ENCODE data around the gene TUFM.
A peak's percentile ranks its signal among the peaks of the same experiment; 100 is the strongest.
"Not testable (repeated sequence)": the region's sequence is repeated elsewhere in the genome, so short reads cannot be mapped to it uniquely, and the experiment has no call there.

Gene TUFM

GRCh38 chr16:28846080-28846932 lies at the start of gene TUFM:
TSS of gene TUFM (minus strand) at chr16:28846348. CDS start at chr16:28846269, 79 bp downstream.
- DNase-seq, result peak; percentile 98

GRCh38 chr16:28895609-28896008 lies 49.5 kb upstream of the TUFM start:
- no peak for DNase-seq

- no peak for DNase-seq
Observed at GRCh38 chr16:28893291-28893690, 47.1 kb upstream of the TUFM start.

GRCh38 chr16:28891964-28892890 lies 46.1 kb upstream of the TUFM start:
- no peak for DNase-seq

GRCh38 chr16:28890355-28890754 lies 44.2 kb upstream of the TUFM start:
- DNase-seq, result not testable (repeated sequence)

- DNase-seq, result no peak
Observed at GRCh38 chr16:28886945-28887344, 40.8 kb upstream of the TUFM start.

- no peak for DNase-seq
Observed at GRCh38 chr16:28884045-28884444, 37.9 kb upstream of the TUFM start.

GRCh38 chr16:28883221-28883996 lies 37.3 kb upstream of the TUFM start:
- DNase-seq, result peak; percentile 31

GRCh38 chr16:28882551-28883160 lies 36.5 kb upstream of the TUFM start:
- DNase-seq, result no peak

GRCh38 chr16:28881565-28881964 lies 35.4 kb upstream of the TUFM start:
- not testable (repeated sequence) for DNase-seq

- no peak for DNase-seq
Observed at GRCh38 chr16:28880955-28881354, 34.8 kb upstream of the TUFM start.

- no peak for DNase-seq
Observed at GRCh38 chr16:28880589-28880915, 34.4 kb upstream of the TUFM start.

GRCh38 chr16:28879841-28880588 lies 33.9 kb upstream of the TUFM start:
- peak; percentile 92 for DNase-seq

- peak; percentile 72 for DNase-seq
Observed at GRCh38 chr16:28879261-28879840, 33.2 kb upstream of the TUFM start.

GRCh38 chr16:28878083-28878926 lies 32.2 kb upstream of the TUFM start, which contains the start of gene ATP2A1:
TSS of gene ATP2A1 (plus strand) at chr16:28878488. CDS start at chr16:28878672, 184 bp downstream.
- no peak for DNase-seq

GRCh38 chr16:28877655-28878000 lies 31.5 kb upstream of the TUFM start:
- no peak for DNase-seq

GRCh38 chr16:28876973-28877654 lies 31.0 kb upstream of the TUFM start:
- DNase-seq, result no peak

GRCh38 chr16:28876019-28876659 lies 30.0 kb upstream of the TUFM start:
- no peak for DNase-seq
